HepG2 (cell line): ENCODE data around the gene ZNF207. TPM values are rescaled to one million over a fixed set of nuclear protein-coding genes. Genes with fewer than 3 reads are reported as not detected.
A peak's percentile ranks its signal among the peaks of the same experiment; 100 is the strongest.

ENCODE experiments used
- BRCA1 ChIP-seq: sonication (generic); formaldehyde crosslinking; IDR thresholded peaks from 2 replicates; pipeline ENCODE4 v1.4.0; 2020; ENCODE audit warnings: missing genetic modification reagents
- DNMT3B ChIP-seq: conservative IDR thresholded peaks from 2 replicates; pipeline ENCODE4 v1.6.1; 2016; ENCODE audit warnings: missing biosample characterization, control low read depth
- MAFG ChIP-seq: sonication (generic); formaldehyde crosslinking; IDR thresholded peaks from 2 replicates; pipeline ENCODE4 v1.5.1; 2020; ENCODE audit warnings: mild to moderate bottlenecking, missing genetic modification reagents
- MED8 ChIP-seq: sonication (generic); formaldehyde crosslinking; IDR thresholded peaks from 2 replicates; pipeline ENCODE4 v1.8.1; 2023; ENCODE audit warnings: mild to moderate bottlenecking, missing genetic modification reagents; ENCODE audit not compliant: insufficient replicate concordance
- MTF2 ChIP-seq: sonication (generic); formaldehyde crosslinking; IDR thresholded peaks from 2 replicates; pipeline ENCODE4 v1.5.0; 2020; ENCODE audit warnings: missing genetic modification reagents, borderline replicate concordance
- SAFB2 ChIP-seq: sonication (generic); formaldehyde crosslinking; IDR thresholded peaks from 2 replicates; pipeline ENCODE4 v1.5.1; 2020; ENCODE audit warnings: missing genetic modification reagents, low read depth, mild to moderate bottlenecking, borderline replicate concordance
- SMAD3 ChIP-seq: sonication (generic); formaldehyde crosslinking; IDR thresholded peaks from 2 replicates; pipeline ENCODE4 v1.4.0; 2020; ENCODE audit warnings: missing genetic modification reagents
- SNAPC4 ChIP-seq: sonication (generic); formaldehyde crosslinking; IDR thresholded peaks from 2 replicates; pipeline ENCODE4 v1.4.0; 2020; ENCODE audit warnings: mild to moderate bottlenecking, missing genetic modification reagents
- THAP9 ChIP-seq: sonication (generic); formaldehyde crosslinking; IDR thresholded peaks from 2 replicates; pipeline ENCODE4; 2020; ENCODE audit warnings: missing genetic modification reagents, mild to moderate bottlenecking, borderline replicate concordance
- ZBTB21 ChIP-seq: sonication (generic); formaldehyde crosslinking; IDR thresholded peaks from 2 replicates; pipeline ENCODE4 v1.4.0; 2020; ENCODE audit warnings: missing genetic modification reagents
- ZNF263 ChIP-seq: sonication (generic); formaldehyde crosslinking; IDR thresholded peaks from 2 replicates; pipeline ENCODE4 v1.4.0; 2020; ENCODE audit warnings: missing genetic modification reagents
- ZNF563 ChIP-seq: sonication (generic); formaldehyde crosslinking; IDR thresholded peaks from 2 replicates; pipeline ENCODE4 v1.8.0; 2022; ENCODE audit warnings: mild to moderate bottlenecking, moderate library complexity, missing genetic modification reagents
- ZNF572 ChIP-seq: sonication (generic); formaldehyde crosslinking; IDR thresholded peaks from 2 replicates; pipeline ENCODE4 v1.5.1; 2020; ENCODE audit warnings: mild to moderate bottlenecking, missing genetic modification reagents
- ZNF75D ChIP-seq: sonication (generic); formaldehyde crosslinking; IDR thresholded peaks from 2 replicates; pipeline ENCODE4 v1.8.1; 2023; ENCODE audit warnings: missing genetic modification reagents, mild to moderate bottlenecking, borderline replicate concordance
- polyA plus RNA-seq, 8 experiments: library from polyadenylated mRNA; depleted of rRNA in 3 of 8; stranded (reverse) in 7 of 8; unstranded in 1 of 8; fragments of >200 nt; fragmentation: Illumina TruSeq in 4 of 8; extraction: Trizol in 4 of 8; gene quantifications; 2 replicates each; pipeline versions ENCODE4 v1.2.1 to v1.2.3, GENCODE V29; 2011 to 2016; ENCODE audit warnings: low read depth in 4 of 8, missing spikeins in 1 of 8, mixed read lengths in 1 of 8; ENCODE audit not compliant: insufficient read depth in 1 of 8
- total RNA-seq, 5 experiments: library from RNA; depleted of rRNA; stranded (reverse); fragments of >200 nt; fragmentation: Illumina TruSeq; extraction: Trizol; gene quantifications; 2 replicates each; pipeline ENCODE4 v1.2.3, GENCODE V29; 2016; ENCODE audit warnings: low read depth in 1 of 5
- TF ChIP-seq, protein P1 (sequence below): sonication (generic); formaldehyde crosslinking; IDR thresholded peaks from 2 replicates; pipeline ENCODE4 v1.5.1; 2020; ENCODE audit warnings: mild to moderate bottlenecking, missing genetic modification reagents, borderline replicate concordance

Gene ZNF207
- total and polyA plus RNA-seq, 2 of the 13 experiments (the other 11 are each of a cell fraction or from before 2014, with no cell fraction given): 150 to 164 TPM

- TF ChIP-seq SNAPC4 (CRISPR knock-in tag): peak; percentile 53; the same call in 1 of the 2 replicates
- peak; percentile 58; the same call in 1 of the 2 replicates for TF ChIP-seq ZNF263 (CRISPR knock-in tag)
- TF ChIP-seq ZNF572 (CRISPR knock-in tag): 0 out of 2 replicates have a peak, but pooled peaks have one; percentile 7
- TF ChIP-seq, protein P1, sequence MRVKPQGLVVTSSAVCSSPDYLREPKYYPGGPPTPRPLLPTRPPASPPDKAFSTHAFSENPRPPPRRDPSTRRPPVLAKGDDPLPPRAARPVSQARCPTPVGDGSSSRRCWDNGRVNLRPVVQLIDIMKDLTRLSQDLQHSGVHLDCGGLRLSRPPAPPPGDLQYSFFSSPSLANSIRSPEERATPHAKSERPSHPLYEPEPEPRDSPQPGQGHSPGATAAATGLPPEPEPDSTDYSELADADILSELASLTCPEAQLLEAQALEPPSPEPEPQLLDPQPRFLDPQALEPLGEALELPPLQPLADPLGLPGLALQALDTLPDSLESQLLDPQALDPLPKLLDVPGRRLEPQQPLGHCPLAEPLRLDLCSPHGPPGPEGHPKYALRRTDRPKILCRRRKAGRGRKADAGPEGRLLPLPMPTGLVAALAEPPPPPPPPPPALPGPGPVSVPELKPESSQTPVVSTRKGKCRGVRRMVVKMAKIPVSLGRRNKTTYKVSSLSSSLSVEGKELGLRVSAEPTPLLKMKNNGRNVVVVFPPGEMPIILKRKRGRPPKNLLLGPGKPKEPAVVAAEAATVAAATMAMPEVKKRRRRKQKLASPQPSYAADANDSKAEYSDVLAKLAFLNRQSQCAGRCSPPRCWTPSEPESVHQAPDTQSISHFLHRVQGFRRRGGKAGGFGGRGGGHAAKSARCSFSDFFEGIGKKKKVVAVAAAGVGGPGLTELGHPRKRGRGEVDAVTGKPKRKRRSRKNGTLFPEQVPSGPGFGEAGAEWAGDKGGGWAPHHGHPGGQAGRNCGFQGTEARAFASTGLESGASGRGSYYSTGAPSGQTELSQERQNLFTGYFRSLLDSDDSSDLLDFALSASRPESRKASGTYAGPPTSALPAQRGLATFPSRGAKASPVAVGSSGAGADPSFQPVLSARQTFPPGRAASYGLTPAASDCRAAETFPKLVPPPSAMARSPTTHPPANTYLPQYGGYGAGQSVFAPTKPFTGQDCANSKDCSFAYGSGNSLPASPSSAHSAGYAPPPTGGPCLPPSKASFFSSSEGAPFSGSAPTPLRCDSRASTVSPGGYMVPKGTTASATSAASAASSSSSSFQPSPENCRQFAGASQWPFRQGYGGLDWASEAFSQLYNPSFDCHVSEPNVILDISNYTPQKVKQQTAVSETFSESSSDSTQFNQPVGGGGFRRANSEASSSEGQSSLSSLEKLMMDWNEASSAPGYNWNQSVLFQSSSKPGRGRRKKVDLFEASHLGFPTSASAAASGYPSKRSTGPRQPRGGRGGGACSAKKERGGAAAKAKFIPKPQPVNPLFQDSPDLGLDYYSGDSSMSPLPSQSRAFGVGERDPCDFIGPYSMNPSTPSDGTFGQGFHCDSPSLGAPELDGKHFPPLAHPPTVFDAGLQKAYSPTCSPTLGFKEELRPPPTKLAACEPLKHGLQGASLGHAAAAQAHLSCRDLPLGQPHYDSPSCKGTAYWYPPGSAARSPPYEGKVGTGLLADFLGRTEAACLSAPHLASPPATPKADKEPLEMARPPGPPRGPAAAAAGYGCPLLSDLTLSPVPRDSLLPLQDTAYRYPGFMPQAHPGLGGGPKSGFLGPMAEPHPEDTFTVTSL: no peak
- peak; percentile 22; the same call in 1 of the 2 replicates for TF ChIP-seq BRCA1
- no peak for TF ChIP-seq MAFG (CRISPR knock-in tag)
- TF ChIP-seq SAFB2 (CRISPR knock-in tag): no peak
- TF ChIP-seq ZNF75D: no peak
- peak; percentile 31 for TF ChIP-seq ZNF563 (CRISPR knock-in tag)
- 0 out of 2 replicates have a peak, but pooled peaks have one; percentile 73 for TF ChIP-seq MTF2
- peak; percentile 70 for TF ChIP-seq MED8 (CRISPR knock-in tag)
- peak; percentile 46; the same call in 1 of the 2 replicates for TF ChIP-seq SMAD3 (CRISPR knock-in tag)
- no peak for TF ChIP-seq ZBTB21 (CRISPR knock-in tag)
- no peak; the same call in 1 of the 2 replicates for TF ChIP-seq DNMT3B (CRISPR knock-in tag)
- peak; percentile 99 for TF ChIP-seq THAP9
Measured at GRCh38 chr17:32349854-32350665, at the start of gene ZNF207 (continued).
